IMR-90 (cell line): ENCODE results near the gene RASL10A. TPM values are rescaled to one million over a fixed set of nuclear protein-coding genes. Genes with fewer than 3 reads are reported as not detected.

Experiments used
- ATAC-seq: fragments of 200-7000 bp; cut with Tn5 transposase; 2 replicates; pipeline ENCODE4 v1.9.1; 2020; ENCODE audit warnings: low read depth, mild to moderate bottlenecking, moderate library complexity
- BruUV-seq: library from RNA; stranded (reverse); fragments of 400-500 nt; replicated peaks from 2 replicates; lab custom pipeline; 2021; lab: Mats Ljungman, UMichigan
- CTCF ChIA-PET: fragments of 300-600 bp; formaldehyde crosslinking; extraction: SDS; loops from one replicate; lab custom pipeline; 2021; ENCODE audit warnings: antibody characterized with exemption; lab: Yijun Ruan, JAX
- POLR2A ChIA-PET: fragments of 300-600 bp; sonication (Branson Sonifier 250); formaldehyde crosslinking; loops from one replicate; lab custom pipeline; 2022; ENCODE audit warnings: antibody characterized with exemption; ENCODE audit not compliant: unreplicated experiment; lab: Charles Lee
- DNase-seq: peaks from one replicate; pipeline ENCODE4 v3.0.0; 2013
- H2AFZ ChIP-seq: replicated peaks from 2 replicates; pipeline ENCODE3; 2013; ENCODE audit warnings: low read length, mild to moderate bottlenecking; ENCODE audit not compliant: poor library complexity
- H2AK5ac ChIP-seq: 2 replicates; pipeline ENCODE4 v1.6.1; 2013; ENCODE audit warnings: low read depth, low read length, inconsistent platforms
- H2AK9ac ChIP-seq: replicated peaks from 2 replicates; pipeline ENCODE3; 2013; ENCODE audit warnings: mild to moderate bottlenecking, low read depth, low read length, moderate library complexity; ENCODE audit not compliant: poor library complexity
- H2BK120ac ChIP-seq: 2 replicates; pipeline ENCODE4 v1.6.1; 2013; ENCODE audit warnings: low read depth, low read length, inconsistent platforms
- H2BK15ac ChIP-seq: 3 replicates; pipeline ENCODE4 v1.6.1; 2013; ENCODE audit warnings: low read depth, low read length, inconsistent platforms
- H2BK20ac ChIP-seq: 2 replicates; pipeline ENCODE4 v1.6.1; 2013; ENCODE audit warnings: low read depth, mild to moderate bottlenecking, inconsistent platforms, low read length, moderate library complexity
- H2BK5ac ChIP-seq: 2 replicates; pipeline ENCODE4 v1.6.1; 2013; ENCODE audit warnings: mild to moderate bottlenecking, low read depth, low read length, inconsistent platforms; ENCODE audit not compliant: poor library complexity, severe bottlenecking
- H3K14ac ChIP-seq: replicated peaks from 2 replicates; pipeline ENCODE4 v1.6.1; 2013; ENCODE audit warnings: low read depth, low read length, inconsistent platforms
- H3K18ac ChIP-seq: 2 replicates; pipeline ENCODE4 v1.6.1; 2013; ENCODE audit warnings: low read depth, low read length, control low read depth
- H3K23ac ChIP-seq: 2 replicates; pipeline ENCODE4 v1.6.1; 2013; ENCODE audit warnings: low read depth, low read length, inconsistent platforms
- H3K27ac ChIP-seq: 2 replicates; pipeline ENCODE4 v1.5.1; 2013; ENCODE audit warnings: mild to moderate bottlenecking, control low read depth, low read length; ENCODE audit not compliant: insufficient read depth
- H3K27me3 ChIP-seq: 2 replicates; pipeline ENCODE4 v1.6.1; 2013; ENCODE audit warnings: low read length; ENCODE audit not compliant: control insufficient read depth, insufficient read depth
- H3K36me3 ChIP-seq: 2 replicates; pipeline ENCODE4 v1.6.1; 2013; ENCODE audit warnings: low read length, mixed read lengths; ENCODE audit not compliant: control insufficient read depth, insufficient read depth
- H3K4ac ChIP-seq: 2 replicates; pipeline ENCODE4 v1.6.1; 2013; ENCODE audit warnings: low read depth, low read length, inconsistent platforms
- H3K4me1 ChIP-seq: 2 replicates; pipeline ENCODE4 v1.6.1; 2013; ENCODE audit warnings: low read length, mixed read lengths; ENCODE audit not compliant: control insufficient read depth, insufficient read depth
- H3K4me2 ChIP-seq: 2 replicates; pipeline ENCODE4 v1.6.1; 2013; ENCODE audit warnings: low read depth, mild to moderate bottlenecking, control low read depth, low read length, moderate library complexity
- H3K4me3 ChIP-seq: 2 replicates; pipeline ENCODE4 v1.5.1; 2013; ENCODE audit warnings: low read depth, mild to moderate bottlenecking, control low read depth, low read length, moderate library complexity; ENCODE audit not compliant: insufficient read depth
- H3K56ac ChIP-seq: 2 replicates; pipeline ENCODE4 v1.6.1; 2013; ENCODE audit warnings: low read length, inconsistent platforms; ENCODE audit not compliant: insufficient read depth; ENCODE audit errors: extremely low read depth
- H3K79me1 ChIP-seq, 2 experiments: 2 replicates each; pipeline ENCODE4 v1.6.1; 2013; ENCODE audit warnings: low read length in 2 of 2, inconsistent platforms in 1 of 2, low read depth in 1 of 2
- H3K9ac ChIP-seq: 2 replicates; pipeline ENCODE4 v1.6.1; 2013; ENCODE audit warnings: low read depth, low read length, control low read depth
- H3K9me1 ChIP-seq: 2 replicates; pipeline ENCODE4 v1.6.1; 2013; ENCODE audit warnings: low read length, inconsistent platforms; ENCODE audit not compliant: insufficient read depth
- H3K9me3 ChIP-seq: 2 replicates; pipeline ENCODE4 v1.6.1; 2013; ENCODE audit warnings: low read length; ENCODE audit not compliant: control insufficient read depth, insufficient read depth
- H4K20me1 ChIP-seq: 2 replicates; pipeline ENCODE4 v1.6.1; 2013; ENCODE audit warnings: low read length, inconsistent platforms; ENCODE audit not compliant: insufficient read depth
- H4K5ac ChIP-seq: 2 replicates; pipeline ENCODE4 v1.6.1; 2013; ENCODE audit warnings: mild to moderate bottlenecking, low read depth, low read length, control low read depth
- H4K8ac ChIP-seq, 2 experiments: 2 replicates each; pipeline ENCODE4 v1.6.1; 2013; ENCODE audit warnings: low read depth in 2 of 2, low read length in 2 of 2, control low read depth in 1 of 2, inconsistent platforms in 1 of 2
- H4K91ac ChIP-seq: 2 replicates; pipeline ENCODE4 v1.6.1; 2013; ENCODE audit warnings: low read depth, low read length, inconsistent platforms; ENCODE audit not compliant: insufficient read depth
- BHLHE40 ChIP-seq: fragments of 150-350 bp; IDR thresholded peaks from 2 replicates; pipeline ENCODE4 v1.6.1; 2016; ENCODE audit warnings: mild to moderate bottlenecking, low read depth, low read length
- CEBPB ChIP-seq: IDR thresholded peaks from 2 replicates; pipeline ENCODE4 v1.6.1; 2012; ENCODE audit warnings: low read depth, low read length, improper control_type of control experiment
- CHD1 ChIP-seq: IDR thresholded peaks from 2 replicates; pipeline ENCODE4 v1.6.1; 2012; ENCODE audit warnings: low read depth, low read length, improper control_type of control experiment
- CTCF ChIP-seq: conservative IDR thresholded peaks from 2 replicates; pipeline ENCODE4 v1.5.1; 2012; ENCODE audit warnings: mild to moderate bottlenecking, low read depth, low read length, improper control_type of control experiment
- ELK1 ChIP-seq: fragments of 150-350 bp; IDR thresholded peaks from 2 replicates; pipeline ENCODE4 v1.6.1; 2016; ENCODE audit warnings: low read depth, mild to moderate bottlenecking, low read length, moderate library complexity, borderline replicate concordance
- FOS ChIP-seq: fragments of 150-350 bp; IDR thresholded peaks from 2 replicates; pipeline ENCODE4 v1.6.1; 2016; ENCODE audit warnings: low read depth, low read length
- MAFK ChIP-seq: IDR thresholded peaks from 2 replicates; pipeline ENCODE4 v1.6.1; 2012; ENCODE audit warnings: low read depth, low read length, improper control_type of control experiment
- MAZ ChIP-seq: IDR thresholded peaks from 2 replicates; pipeline ENCODE4 v1.6.1; 2012; ENCODE audit warnings: low read depth, mild to moderate bottlenecking, low read length, improper control_type of control experiment, moderate library complexity, borderline replicate concordance
- MXI1 ChIP-seq: IDR thresholded peaks from 2 replicates; pipeline ENCODE4 v1.6.1; 2012; ENCODE audit warnings: low read depth, mild to moderate bottlenecking, low read length, moderate library complexity, borderline replicate concordance
- NFE2L2 ChIP-seq: fragments of 150-350 bp; IDR thresholded peaks from 2 replicates; pipeline ENCODE4 v1.6.1; 2016; ENCODE audit warnings: low read depth, mild to moderate bottlenecking, low read length
- RAD21 ChIP-seq: IDR thresholded peaks from 2 replicates; pipeline ENCODE4 v1.6.1; 2012; ENCODE audit warnings: low read length, improper control_type of control experiment
- RCOR1 ChIP-seq: IDR thresholded peaks from 2 replicates; pipeline ENCODE4 v1.6.1; 2012; ENCODE audit warnings: mild to moderate bottlenecking, low read length, improper control_type of control experiment; ENCODE audit not compliant: insufficient replicate concordance
- RFX5 ChIP-seq: IDR thresholded peaks from 2 replicates; pipeline ENCODE4 v1.8.0; 2012; ENCODE audit warnings: low read depth, mild to moderate bottlenecking, low read length, moderate library complexity
- USF2 ChIP-seq: fragments of 150-350 bp; IDR thresholded peaks from 2 replicates; pipeline ENCODE4 v1.6.1; 2017; ENCODE audit warnings: mild to moderate bottlenecking, antibody characterized with exemption, low read length, low read depth
- WGBS, 2 experiments: methylation state at CpG; one replicate each; pipeline versions ENCODE4 v1.1.5 to v1.1.7; 2013; ENCODE audit warnings: missing lambda C conversion rate in 2 of 2; ENCODE audit not compliant: insufficient read length in 1 of 2; ENCODE audit errors: extremely low coverage in 2 of 2; 5-methylcytosine and 5-hydroxymethylcytosine counted together
- dilution Hi-C: fragments of 300-500 bp; cut with HindIII; formaldehyde crosslinking; loops from one replicate; pipeline ENCODE4 v1.14.3; 2018; ENCODE audit warnings: low sequenced_read_pairs; ENCODE audit not compliant: unreplicated experiment
- in situ Hi-C: fragments of 300-500 bp; cut with MboI; formaldehyde crosslinking; loops from 3 replicates; pipeline ENCODE4 v1.14.3; 2019; ENCODE audit warnings: low sequenced_read_pairs, inconsistent platforms, mixed read lengths
- intact Hi-C: fragments of 100-400 bp; cut with micrococcal nuclease; formaldehyde crosslinking; loops from 2 replicates; pipeline ENCODE4 v1.10.0; 2022
- polyA plus RNA-seq, 3 experiments: library from polyadenylated mRNA; depleted of rRNA; stranded (reverse); fragments of >200 nt; gene quantifications; 2 replicates each; pipeline ENCODE4 v1.2.3, GENCODE V29; 2012; ENCODE audit warnings: low replicate concordance in 1 of 3
- total RNA-seq: library from RNA; depleted of rRNA; stranded (reverse); fragments of >200 nt; gene quantifications from 2 replicates; pipeline ENCODE4 v1.2.3, GENCODE V29; 2012

Gene RASL10A
- total and polyA plus RNA-seq, 2 of the 4 experiments (the other 2 are of a cell fraction) = 0.26 TPM; not detected in 1

- Histone ChIP-seq H2BK5ac (no peak overlapping the region), H2BK15ac (no peak overlapping the region), H3K4ac (no peak overlapping the region), H2AFZ (no peak overlapping the region), H3K79me1 (no peaks in the 10 kb centered on the region), H3K4me2 (no peak overlapping the region), H2BK20ac (no peak overlapping the region), H3K23ac (no peak overlapping the region), H3K4me3 (no peak overlapping the region), H3K27ac (no peak overlapping the region), H3K4me1 (no peaks in the 10 kb centered on the region), H4K5ac (no peak overlapping the region), H2BK120ac (no peak overlapping the region), H3K9me1 (no peaks in the 10 kb centered on the region), H3K9me3 (no peaks in the 10 kb centered on the region), H4K20me1 (peaks cover 12% of the 10 kb centered on the region), H3K18ac (no peak overlapping the region), H3K9ac (no peak overlapping the region), H4K91ac (no peak overlapping the region), H4K8ac (no peak overlapping the region), H2AK9ac (no peak overlapping the region), H3K27me3 (peaks cover 47% of the 10 kb centered on the region), H3K56ac (no peak overlapping the region), H3K36me3 (peaks cover 1% of the 10 kb centered on the region; the same call in 1 of the 2 replicates), H3K14ac (no peak overlapping the region), H2AK5ac (no peak overlapping the region)
- WGBS, 2 experiments = 79% methylated on average over 7 of the region's 18 CpGs; no CpG with 5 or more reads in 1 of the 2 experiments
- ChIA-PET CTCF (no interaction called here), POLR2A (no interaction called here)
- ATAC-seq (no peak), DNase-seq (no peak)
- in situ Hi-C loops (no loop called here), dilution Hi-C loops (no loop called here), intact Hi-C loops (no loop called here)
- no peak for TF ChIP-seq MXI1
- TF ChIP-seq MAFK = no peak
- TF ChIP-seq RAD21 = no peak
- no peak for TF ChIP-seq USF2
- TF ChIP-seq CHD1 = no peak
- TF ChIP-seq RFX5 = no peak
- TF ChIP-seq RCOR1 = no peak
- no peak for TF ChIP-seq NFE2L2
- TF ChIP-seq ELK1 = no peak
- TF ChIP-seq CEBPB = no peak
- no peak for TF ChIP-seq MAZ
- no peak for TF ChIP-seq FOS
- no peak for TF ChIP-seq CTCF
- TF ChIP-seq BHLHE40 = no peak
- BruUV-seq = no TSS peak
Measured at GRCh38 chr22:29317827-29318454, 2.4 kb upstream of the RASL10A start.
